Sigmoid colon (tissue), 4 donors: ENCODE measurements around the gene MCOLN1.

Experiments
- CTCF ChIP-seq, 4 experiments: fragments of 450-650 bp in 3 of 4; fragments of 200-600 bp in 1 of 4; IDR thresholded peaks; one replicate each; pipeline ENCODE4 v1.5.1; 2016 to 2019; ENCODE audit warnings: antibody characterized with exemption in 4 of 4, mild to moderate bottlenecking in 3 of 4, moderate library complexity in 2 of 4
- EP300 ChIP-seq, 4 donors: sonication (generic); formaldehyde crosslinking; IDR thresholded peaks; one replicate each; pipeline ENCODE4 v1.6.1; 2017; ENCODE audit warnings: antibody characterized with exemption in 4 of 4
- POLR2A ChIP-seq, 2 donors: fragments of 450-650 bp; IDR thresholded peaks; one replicate each; pipeline ENCODE4 v1.6.1; 2016; ENCODE audit warnings: antibody characterized with exemption in 2 of 2, mild to moderate bottlenecking in 2 of 2, moderate library complexity in 2 of 2
- POLR2AphosphoS5 ChIP-seq, 4 donors: sonication (generic); formaldehyde crosslinking; IDR thresholded peaks; one replicate each; pipeline ENCODE4 v1.6.1; 2017; ENCODE audit warnings: antibody characterized with exemption in 4 of 4

GRCh38 chr19:7500811-7501450 is 21.5 kb upstream of the MCOLN1 start:
- TF ChIP-seq POLR2A (IDR thresholded peaks at IDR 0.05) (no peak), CTCF (IDR thresholded peaks at IDR 0.05) (no peak), POLR2AphosphoS5 (IDR thresholded peaks at IDR 0.05) (no peak), EP300 (IDR thresholded peaks at IDR 0.05) (no peak)
